Measurements from ENCODE around the gene DACT2. TPM values are rescaled to one million over a fixed set of nuclear protein-coding genes. Genes with fewer than 3 reads are reported as not detected.

The DACT2 gene
- total RNA-seq, 3 donors from 2014 or later, result 1.2 to 3.4 (median 1.5) TPM

GRCh38 chr6:168347053-168347452, 27.5 kb upstream of the DACT2 start:
- ATAC-seq (no peak), DNase-seq (no peak)
- Histone ChIP-seq H3K9me3 (peaks cover 3% of the 10 kb centered on the region), H3K4me3 (no peak overlapping the region), H3K4me1 (ENCODE audit: low read depth) (peaks cover 6% of the 10 kb centered on the region), H3K36me3 (ENCODE audit: low read depth) (no peaks in the 10 kb centered on the region)
- intact Hi-C loops (cut with DNase I, micrococcal nuclease), result no loop called here
- no peak for TF ChIP-seq CTCF (IDR thresholded peaks at IDR 0.05)

GRCh38 chr6:168345896-168346754, 26.5 kb upstream of the DACT2 start:
- Histone ChIP-seq H3K4me3 (no peak overlapping the region), H3K9me3 (no peaks in the 10 kb centered on the region), H3K36me3 (ENCODE audit: low read depth) (no peaks in the 10 kb centered on the region), H3K4me1 (ENCODE audit: low read depth) (peaks cover 6% of the 10 kb centered on the region)
- ATAC-seq (no peak), DNase-seq (no peak)
- no peak for TF ChIP-seq CTCF (IDR thresholded peaks at IDR 0.05)
- intact Hi-C loops (cut with DNase I, micrococcal nuclease), result no loop called here

GRCh38 chr6:168345266-168345665, 25.7 kb upstream of the DACT2 start:
- Histone ChIP-seq H3K36me3 (ENCODE audit: low read depth) (no peaks in the 10 kb centered on the region), H3K4me1 (ENCODE audit: low read depth) (peaks cover 6% of the 10 kb centered on the region), H3K9me3 (no peaks in the 10 kb centered on the region), H3K4me3 (no peak overlapping the region)
- TF ChIP-seq CTCF (IDR thresholded peaks at IDR 0.05), result no peak
- intact Hi-C loops (cut with DNase I, micrococcal nuclease), result no loop called here
- no peak for DNase-seq
- no peak for ATAC-seq

- DNase-seq (no peak), ATAC-seq (no peak)
- Histone ChIP-seq H3K4me3 (no peak overlapping the region), H3K4me1 (ENCODE audit: low read depth) (peaks cover 6% of the 10 kb centered on the region), H3K9me3 (no peaks in the 10 kb centered on the region), H3K36me3 (ENCODE audit: low read depth) (no peaks in the 10 kb centered on the region)
- TF ChIP-seq CTCF (IDR thresholded peaks at IDR 0.05), result no peak
- intact Hi-C loops (cut with DNase I, micrococcal nuclease), result no loop called here
Observed at GRCh38 chr6:168344338-168344737, 24.8 kb upstream of the DACT2 start.

GRCh38 chr6:168343239-168344150, 23.9 kb upstream of the DACT2 start:
- TF ChIP-seq CTCF (IDR thresholded peaks at IDR 0.05), result no peak
- ATAC-seq (no peak), DNase-seq (no peak)
- intact Hi-C loops (cut with DNase I, micrococcal nuclease), result no loop called here
- no peaks in the 10 kb centered on the region for H3K9me3 ChIP-seq
- peaks cover 6% of the 10 kb centered on the region for H3K4me1 ChIP-seq (ENCODE audit: low read depth)
- no peaks in the 10 kb centered on the region for H3K36me3 ChIP-seq (ENCODE audit: low read depth)
- no peak overlapping the region for H3K4me3 ChIP-seq

All from mucosa of descending colon (tissue), 3 donors.